Hepatocyte (in vitro differentiated cells): ENCODE measurements around the gene EIF4A2.

Experiments
- CTCF ChIP-seq: fragments of 200-600 bp; sonication (generic); IDR thresholded peaks from 2 replicates; pipeline ENCODE4 v1.5.1; 2016; ENCODE audit warnings: antibody characterized with exemption, mild to moderate bottlenecking; ENCODE audit not compliant: poor library complexity
- EZH2 ChIP-seq: fragments of 200-600 bp; sonication (generic); IDR thresholded peaks from 2 replicates; pipeline ENCODE4 v1.6.1; 2016; ENCODE audit warnings: antibody characterized with exemption, mild to moderate bottlenecking, borderline replicate concordance
- EZH2phosphoT487 ChIP-seq: fragments of 200-600 bp; sonication (generic); IDR thresholded peaks from one replicate; pipeline ENCODE4 v1.6.1; 2018; ENCODE audit warnings: antibody characterized with exemption, mild to moderate bottlenecking, low read depth, moderate library complexity; ENCODE audit not compliant: unreplicated experiment, severe bottlenecking

- TF ChIP-seq CTCF: no peak
- TF ChIP-seq EZH2: no peak
- no peak for TF ChIP-seq EZH2phosphoT487
Measured at GRCh38 chr3:186789554-186790260, 6.3 kb downstream of the EIF4A2 start.
